ENCODE data around the gene MEIS1.

MEIS1 gene

GRCh38 chr2:66545258-66545657, 110.3 kb downstream of the MEIS1 start:
- TF ChIP-seq ZNF274 (IDR thresholded peaks at IDR 0.05; ENCODE audit: low read depth, low read length): no peak
- H3K4me3 ChIP-seq (ENCODE audit: low read length): no peak overlapping the region

- no peak for TF ChIP-seq ZNF274 (IDR thresholded peaks at IDR 0.05; ENCODE audit: low read depth, low read length)
- H3K4me3 ChIP-seq (ENCODE audit: low read length): no peak overlapping the region
These were observed 112.2 kb downstream of the MEIS1 start for GRCh38 chr2:66547118-66547517.

- TF ChIP-seq ZNF274 (IDR thresholded peaks at IDR 0.05; ENCODE audit: low read depth, low read length): no peak
- H3K4me3 ChIP-seq (ENCODE audit: low read length): no peak overlapping the region
These were observed 113.0 kb downstream of the MEIS1 start for GRCh38 chr2:66547887-66548286.

- H3K4me3 ChIP-seq (ENCODE audit: low read length): no peak overlapping the region
- TF ChIP-seq ZNF274 (IDR thresholded peaks at IDR 0.05; ENCODE audit: low read depth, low read length): no peak
These were observed 113.5 kb downstream of the MEIS1 start for GRCh38 chr2:66548422-66548821.

GRCh38 chr2:66550826-66551225, 115.9 kb downstream of the MEIS1 start:
- no peak for TF ChIP-seq ZNF274 (IDR thresholded peaks at IDR 0.05; ENCODE audit: low read depth, low read length)

GRCh38 chr2:66553370-66553769, 118.4 kb downstream of the MEIS1 start:
- no peak for TF ChIP-seq ZNF274 (IDR thresholded peaks at IDR 0.05; ENCODE audit: low read depth, low read length)
- no peak overlapping the region for H3K4me3 ChIP-seq (ENCODE audit: low read length)

More at GRCh38 chr2:66550826-66551225, 115.9 kb downstream of the MEIS1 start:
- H3K4me3 ChIP-seq (ENCODE audit: low read length): no peak overlapping the region

- no peak for TF ChIP-seq ZNF274 (IDR thresholded peaks at IDR 0.05; ENCODE audit: low read depth, low read length)
- peak overlapping the region; percentile 14; the same call in 1 of the 2 replicates for H3K4me3 ChIP-seq (ENCODE audit: low read length)
These were observed 120.2 kb downstream of the MEIS1 start for GRCh38 chr2:66555091-66555490.

- no peak for TF ChIP-seq ZNF274 (IDR thresholded peaks at IDR 0.05; ENCODE audit: low read depth, low read length)
- peak overlapping the region; percentile 14; the same call in 1 of the 2 replicates for H3K4me3 ChIP-seq (ENCODE audit: low read length)
These were observed 120.8 kb downstream of the MEIS1 start for GRCh38 chr2:66555501-66556324.

- TF ChIP-seq ZNF274 (IDR thresholded peaks at IDR 0.05; ENCODE audit: low read depth, low read length): no peak
- no peak overlapping the region for H3K4me3 ChIP-seq (ENCODE audit: low read length)
These were observed 124.7 kb downstream of the MEIS1 start for GRCh38 chr2:66559672-66560071.

- H3K4me3 ChIP-seq (ENCODE audit: low read length): no peak overlapping the region
- TF ChIP-seq ZNF274 (IDR thresholded peaks at IDR 0.05; ENCODE audit: low read depth, low read length): no peak
These were observed 125.8 kb downstream of the MEIS1 start for GRCh38 chr2:66560683-66561082.

- TF ChIP-seq ZNF274 (IDR thresholded peaks at IDR 0.05; ENCODE audit: low read depth, low read length): no peak
- no peak overlapping the region for H3K4me3 ChIP-seq (ENCODE audit: low read length)
These were observed 126.8 kb downstream of the MEIS1 start for GRCh38 chr2:66561645-66562303.

- TF ChIP-seq ZNF274 (IDR thresholded peaks at IDR 0.05; ENCODE audit: low read depth, low read length): no peak
- no peak overlapping the region for H3K4me3 ChIP-seq (ENCODE audit: low read length)
These were observed 127.4 kb downstream of the MEIS1 start for GRCh38 chr2:66562304-66562685.

- no peak for TF ChIP-seq ZNF274 (IDR thresholded peaks at IDR 0.05; ENCODE audit: low read depth, low read length)
- H3K4me3 ChIP-seq (ENCODE audit: low read length): no peak overlapping the region
These were observed 128.5 kb downstream of the MEIS1 start for GRCh38 chr2:66563473-66563872.

- H3K4me3 ChIP-seq (ENCODE audit: low read length): no peak overlapping the region
- TF ChIP-seq ZNF274 (IDR thresholded peaks at IDR 0.05; ENCODE audit: low read depth, low read length): no peak
These were observed 130.4 kb downstream of the MEIS1 start for GRCh38 chr2:66565291-66565690.

- no peak for TF ChIP-seq ZNF274 (IDR thresholded peaks at IDR 0.05; ENCODE audit: low read depth, low read length)
- no peak overlapping the region for H3K4me3 ChIP-seq (ENCODE audit: low read length)
These were observed 131.9 kb downstream of the MEIS1 start for GRCh38 chr2:66566726-66567399.
